ENCODE data around the gene ZNF281. TPM values are rescaled to one million over a fixed set of nuclear protein-coding genes. Genes with fewer than 3 reads are reported as not detected.

ZNF281 gene
- total and polyA plus RNA-seq, 9 of the 15 experiments (the other 6 are each of a cell fraction or from before 2014, with no cell fraction given), result 9.6 to 24.9 (median 16.5) TPM

DNA sequence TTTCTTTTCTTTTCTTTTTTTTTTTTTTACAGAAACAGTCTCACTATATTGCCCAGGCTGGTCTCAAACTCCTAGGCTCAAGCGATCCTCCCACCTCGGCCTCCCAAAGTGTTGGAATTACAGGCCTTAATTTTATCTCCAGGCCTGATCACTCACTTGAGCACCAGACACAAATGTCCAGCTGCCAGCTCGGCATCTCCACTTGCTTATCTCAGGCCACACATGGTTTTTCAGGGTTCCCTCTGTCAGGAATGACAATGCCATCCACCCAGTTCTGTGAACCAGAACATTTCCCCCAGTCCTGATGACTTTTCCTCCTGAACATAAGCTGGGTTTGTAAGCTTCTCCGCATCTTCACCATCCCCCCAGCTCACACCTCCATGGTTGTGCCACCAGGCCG is 44.6 kb upstream of the ZNF281 start:
- no peaks in the 10 kb centered on the region for H3K79me2 ChIP-seq (ENCODE audit: control insufficient read depth, insufficient read depth, low read length)
- H3K9me3 ChIP-seq (replicated peaks; ENCODE audit: control insufficient read depth, insufficient read depth, low read depth, low read length), result no peaks in the 10 kb centered on the region
- no peak overlapping the region for H3K4me2 ChIP-seq (ENCODE audit: insufficient read depth, low read length)
- H3K9me1 ChIP-seq (ENCODE audit: control insufficient read depth, insufficient read depth, low read length), result no peaks in the 10 kb centered on the region
- H2AFZ ChIP-seq (ENCODE audit: low read depth, low read length), result no peak overlapping the region
- 12% methylated on average over 5 of the region's 5 CpGs for WGBS (ENCODE audit: insufficient coverage, low coverage, missing lambda C conversion rate)
- ATAC-seq, result no peak; the same call in none of the 3 replicates
- intact Hi-C loops (cut with micrococcal nuclease) (no loop called here), in situ Hi-C loops (cut with MboI) (no loop called here)
- no peak overlapping the region for H3K27ac ChIP-seq (ENCODE audit: extremely low read depth, low read depth, low read length)
- DNase-seq (ENCODE audit: extremely low read depth in 1 of 4, low spot score in 3 of 4), result peak in 1 of 4 experiments; percentile 23
- no peaks in the 10 kb centered on the region for H4K20me1 ChIP-seq (replicated peaks; ENCODE audit: control insufficient read depth, insufficient read depth, low read length)
- H3K9ac ChIP-seq (ENCODE audit: insufficient read depth in 1 of 2, low read depth in 2 of 2, low read length in 2 of 2), result no peak overlapping the region; a peak in 1 of 4 replicates
- ChIA-PET POLR2A (interaction anchor here (0.9 kb wide), 1 partner anchor 27 kb away, joined by 6 read pairs; no protein-coding TSS in a partner anchor), CTCF (ENCODE audit: low intra/inter-chr PET ratio) (interaction anchor here (0.6 kb wide), 1 partner anchor 81 kb away, joined by 3 read pairs; no protein-coding TSS in a partner anchor)
- no TSS peak for BruUV-seq (replicated peaks)
- H3K4me1 ChIP-seq (replicated peaks in 1 of 2; ENCODE audit: control insufficient read depth in 2 of 2, insufficient read depth in 2 of 2, low read length in 2 of 2), result peaks cover 4 to 5% of the 10 kb centered on the region in 2 experiments; a peak in 2 of 5 replicates
- H3K36me3 ChIP-seq (ENCODE audit: control insufficient read depth, insufficient read depth, low read length), result no peaks in the 10 kb centered on the region
- no peak overlapping the region for H3K4me3 ChIP-seq
- peaks cover 0 to 5% of the 10 kb centered on the region in 2 experiments; a peak in 4 of 5 replicates for H3K27me3 ChIP-seq (ENCODE audit: control insufficient read depth in 2 of 2, insufficient read depth in 2 of 2, low read length in 2 of 2)
- no peak for FAIRE-seq
- TF ChIP-seq ZNF311 (CRISPR knock-in tag; IDR thresholded peaks at IDR 0.05) (no peak), TAL1 (IDR thresholded peaks at IDR 0.05) (peak; percentile 57), CBFA2T2 (conservative IDR thresholded peaks at IDR 0.05) (peak; percentile 45), TCF3 (CRISPR knock-in tag; IDR thresholded peaks at IDR 0.05) (peak; percentile 54), ZBTB7A (IDR thresholded peaks at IDR 0.05; ENCODE audit: borderline replicate concordance, control insufficient read depth, low read depth, low read length) (no peak), MTF1 (CRISPR knock-in tag; IDR thresholded peaks at IDR 0.05; ENCODE audit: borderline replicate concordance) (no peak), KLF16 (IDR thresholded peaks at IDR 0.05) (no peak), ZNF668 (CRISPR knock-in tag; IDR thresholded peaks at IDR 0.05) (no peak), SOX6 (IDR thresholded peaks at IDR 0.05) (0 out of 2 replicates have a peak, but pooled peaks have one; percentile 11), TEAD4 (IDR thresholded peaks at IDR 0.05; ENCODE audit: low read length) (peak; percentile 11; the same call in 1 of the 2 replicates), TEAD4 (CRISPR knock-in tag; IDR thresholded peaks at IDR 0.05; ENCODE audit: borderline replicate concordance) (no peak), ADNP (tag; IDR thresholded peaks at IDR 0.05) (no peak), ARID1B (IDR thresholded peaks at IDR 0.05) (peak; percentile 63), BHLHE40 (IDR thresholded peaks at IDR 0.05; ENCODE audit: low read length) (peak; percentile 14; the same call in 1 of the 2 replicates), SAP30 (IDR thresholded peaks at IDR 0.05; ENCODE audit: borderline replicate concordance, insufficient read depth, low read depth, low read length, poor library complexity, severe bottlenecking) (no peak), ZNF695 (CRISPR knock-in tag; IDR thresholded peaks at IDR 0.05) (no peak), XRCC5 (IDR thresholded peaks at IDR 0.05; ENCODE audit: low read depth, low read length) (no peak), ZNF696 (CRISPR knock-in tag; conservative IDR thresholded peaks at IDR 0.05) (no peak), NCOA1 (IDR thresholded peaks at IDR 0.05; ENCODE audit: low read depth) (no peak)
- TF ChIP-seq, protein P1, sequence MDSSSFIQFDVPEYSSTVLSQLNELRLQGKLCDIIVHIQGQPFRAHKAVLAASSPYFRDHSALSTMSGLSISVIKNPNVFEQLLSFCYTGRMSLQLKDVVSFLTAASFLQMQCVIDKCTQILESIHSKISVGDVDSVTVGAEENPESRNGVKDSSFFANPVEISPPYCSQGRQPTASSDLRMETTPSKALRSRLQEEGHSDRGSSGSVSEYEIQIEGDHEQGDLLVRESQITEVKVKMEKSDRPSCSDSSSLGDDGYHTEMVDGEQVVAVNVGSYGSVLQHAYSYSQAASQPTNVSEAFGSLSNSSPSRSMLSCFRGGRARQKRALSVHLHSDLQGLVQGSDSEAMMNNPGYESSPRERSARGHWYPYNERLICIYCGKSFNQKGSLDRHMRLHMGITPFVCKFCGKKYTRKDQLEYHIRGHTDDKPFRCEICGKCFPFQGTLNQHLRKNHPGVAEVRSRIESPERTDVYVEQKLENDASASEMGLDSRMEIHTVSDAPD (CRISPR knock-in tag; IDR thresholded peaks at IDR 0.05), result no peak
- TF ChIP-seq, protein P2, sequence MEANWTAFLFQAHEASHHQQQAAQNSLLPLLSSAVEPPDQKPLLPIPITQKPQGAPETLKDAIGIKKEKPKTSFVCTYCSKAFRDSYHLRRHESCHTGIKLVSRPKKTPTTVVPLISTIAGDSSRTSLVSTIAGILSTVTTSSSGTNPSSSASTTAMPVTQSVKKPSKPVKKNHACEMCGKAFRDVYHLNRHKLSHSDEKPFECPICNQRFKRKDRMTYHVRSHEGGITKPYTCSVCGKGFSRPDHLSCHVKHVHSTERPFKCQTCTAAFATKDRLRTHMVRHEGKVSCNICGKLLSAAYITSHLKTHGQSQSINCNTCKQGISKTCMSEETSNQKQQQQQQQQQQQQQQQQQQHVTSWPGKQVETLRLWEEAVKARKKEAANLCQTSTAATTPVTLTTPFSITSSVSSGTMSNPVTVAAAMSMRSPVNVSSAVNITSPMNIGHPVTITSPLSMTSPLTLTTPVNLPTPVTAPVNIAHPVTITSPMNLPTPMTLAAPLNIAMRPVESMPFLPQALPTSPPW (CRISPR knock-in tag; IDR thresholded peaks at IDR 0.05), result no peak
- TF ChIP-seq, protein P3, sequence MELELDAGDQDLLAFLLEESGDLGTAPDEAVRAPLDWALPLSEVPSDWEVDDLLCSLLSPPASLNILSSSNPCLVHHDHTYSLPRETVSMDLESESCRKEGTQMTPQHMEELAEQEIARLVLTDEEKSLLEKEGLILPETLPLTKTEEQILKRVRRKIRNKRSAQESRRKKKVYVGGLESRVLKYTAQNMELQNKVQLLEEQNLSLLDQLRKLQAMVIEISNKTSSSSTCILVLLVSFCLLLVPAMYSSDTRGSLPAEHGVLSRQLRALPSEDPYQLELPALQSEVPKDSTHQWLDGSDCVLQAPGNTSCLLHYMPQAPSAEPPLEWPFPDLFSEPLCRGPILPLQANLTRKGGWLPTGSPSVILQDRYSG (tag; conservative IDR thresholded peaks at IDR 0.05; ENCODE audit: low read depth), result no peak

All from K562 (cell line).